PFSK-1 (cell line): ENCODE data around the gene KLF6.

Experiments used
- FOXP2 ChIP-seq: optimal IDR thresholded peaks from 2 replicates; pipeline ENCODE3; 2011; ENCODE audit warnings: borderline replicate concordance, control low read depth, inconsistent platforms; ENCODE audit not compliant: insufficient read depth; ENCODE audit errors: extremely low read length, extremely low read depth
- POLR2AphosphoS5 ChIP-seq: IDR thresholded peaks from 2 replicates; pipeline ENCODE4 v1.6.1; 2012; ENCODE audit warnings: low read depth, mild to moderate bottlenecking, control low read depth, low read length, moderate library complexity
- SIN3A ChIP-seq: IDR thresholded peaks from 2 replicates; pipeline ENCODE4 v1.6.1; 2012; ENCODE audit warnings: mild to moderate bottlenecking, low read length, moderate library complexity, borderline replicate concordance; ENCODE audit not compliant: insufficient read depth
- TAF1 ChIP-seq: IDR thresholded peaks from 2 replicates; pipeline ENCODE4 v1.6.1; 2012; ENCODE audit warnings: low read length, control low read depth, borderline replicate concordance; ENCODE audit not compliant: insufficient read depth
- TF ChIP-seq, protein P1 (sequence below), 2 experiments: IDR thresholded peaks; 2 replicates each; pipeline versions ENCODE4 v1.6.1 to v1.8.0; 2011 to 2012; ENCODE audit warnings: low read depth in 2 of 2, low read length in 2 of 2, control low read depth in 1 of 2, inconsistent platforms in 1 of 2, mild to moderate bottlenecking in 1 of 2, moderate library complexity in 1 of 2; ENCODE audit not compliant: insufficient read depth in 1 of 2

DNA sequence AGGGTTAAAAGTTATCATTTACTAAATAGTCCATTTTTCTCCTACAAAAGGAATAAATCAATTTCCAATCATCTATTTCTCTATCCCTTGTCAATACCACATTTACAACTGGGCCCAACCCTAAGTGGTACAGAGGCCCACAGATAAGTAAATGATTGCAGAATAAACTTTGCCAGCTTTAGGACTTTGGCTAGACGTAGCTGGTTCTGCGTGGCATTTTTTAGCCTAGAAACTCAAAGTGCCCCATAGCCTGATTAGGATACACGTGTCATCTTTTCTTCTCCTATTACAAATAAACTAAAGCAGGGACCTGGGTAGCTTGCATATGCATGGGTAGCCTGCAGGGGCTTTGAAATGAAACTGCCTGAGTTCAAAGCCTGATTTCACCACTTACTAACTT, 56.4 kb downstream of the KLF6 start:
- TF ChIP-seq SIN3A (no peak), POLR2AphosphoS5 (no peak), TAF1 (no peak), FOXP2 (no peak)
- TF ChIP-seq, protein P1, sequence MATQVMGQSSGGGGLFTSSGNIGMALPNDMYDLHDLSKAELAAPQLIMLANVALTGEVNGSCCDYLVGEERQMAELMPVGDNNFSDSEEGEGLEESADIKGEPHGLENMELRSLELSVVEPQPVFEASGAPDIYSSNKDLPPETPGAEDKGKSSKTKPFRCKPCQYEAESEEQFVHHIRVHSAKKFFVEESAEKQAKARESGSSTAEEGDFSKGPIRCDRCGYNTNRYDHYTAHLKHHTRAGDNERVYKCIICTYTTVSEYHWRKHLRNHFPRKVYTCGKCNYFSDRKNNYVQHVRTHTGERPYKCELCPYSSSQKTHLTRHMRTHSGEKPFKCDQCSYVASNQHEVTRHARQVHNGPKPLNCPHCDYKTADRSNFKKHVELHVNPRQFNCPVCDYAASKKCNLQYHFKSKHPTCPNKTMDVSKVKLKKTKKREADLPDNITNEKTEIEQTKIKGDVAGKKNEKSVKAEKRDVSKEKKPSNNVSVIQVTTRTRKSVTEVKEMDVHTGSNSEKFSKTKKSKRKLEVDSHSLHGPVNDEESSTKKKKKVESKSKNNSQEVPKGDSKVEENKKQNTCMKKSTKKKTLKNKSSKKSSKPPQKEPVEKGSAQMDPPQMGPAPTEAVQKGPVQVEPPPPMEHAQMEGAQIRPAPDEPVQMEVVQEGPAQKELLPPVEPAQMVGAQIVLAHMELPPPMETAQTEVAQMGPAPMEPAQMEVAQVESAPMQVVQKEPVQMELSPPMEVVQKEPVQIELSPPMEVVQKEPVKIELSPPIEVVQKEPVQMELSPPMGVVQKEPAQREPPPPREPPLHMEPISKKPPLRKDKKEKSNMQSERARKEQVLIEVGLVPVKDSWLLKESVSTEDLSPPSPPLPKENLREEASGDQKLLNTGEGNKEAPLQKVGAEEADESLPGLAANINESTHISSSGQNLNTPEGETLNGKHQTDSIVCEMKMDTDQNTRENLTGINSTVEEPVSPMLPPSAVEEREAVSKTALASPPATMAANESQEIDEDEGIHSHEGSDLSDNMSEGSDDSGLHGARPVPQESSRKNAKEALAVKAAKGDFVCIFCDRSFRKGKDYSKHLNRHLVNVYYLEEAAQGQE (IDR thresholded peaks at IDR 0.05; ENCODE audit: insufficient read depth in 1 of 2, low read depth in 2 of 2, low read length in 2 of 2): no peak
